ENCODE data around the gene HADH.
A peak's percentile ranks its signal among the peaks of the same experiment; 100 is the strongest.

The HADH gene

DNA sequence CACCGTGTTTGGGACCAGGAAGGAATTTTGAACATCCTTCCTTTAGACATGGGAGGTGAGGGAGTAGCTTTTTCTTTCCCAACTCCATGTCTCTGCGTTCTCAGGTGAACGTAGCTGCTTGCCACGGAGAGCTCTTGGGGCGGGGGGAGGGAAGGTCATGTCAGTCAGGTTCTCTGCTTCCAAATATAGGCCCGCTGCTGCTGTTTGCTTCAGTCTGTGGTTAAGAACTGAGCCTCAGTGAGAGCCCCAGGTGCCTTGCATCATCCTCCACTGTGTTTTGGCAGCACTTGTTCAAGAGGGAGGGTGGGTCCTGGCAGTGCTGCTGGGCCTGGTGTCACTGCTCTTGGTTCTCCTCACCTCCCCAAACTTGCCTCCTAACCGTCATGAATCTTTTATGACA, 46.5 kb downstream of the HADH start:
- TF ChIP-seq CTCF (IDR thresholded peaks at IDR 0.05; ENCODE audit: borderline replicate concordance, control extremely low read depth, extremely low read depth, insufficient read depth, missing control alignments): no peak
- DNase-seq (ENCODE audit: low spot score): peak; percentile 73
- in situ Hi-C loops (cut with MboI; ENCODE audit: low sequenced_read_pairs, unreplicated experiment): no loop called here

DNA sequence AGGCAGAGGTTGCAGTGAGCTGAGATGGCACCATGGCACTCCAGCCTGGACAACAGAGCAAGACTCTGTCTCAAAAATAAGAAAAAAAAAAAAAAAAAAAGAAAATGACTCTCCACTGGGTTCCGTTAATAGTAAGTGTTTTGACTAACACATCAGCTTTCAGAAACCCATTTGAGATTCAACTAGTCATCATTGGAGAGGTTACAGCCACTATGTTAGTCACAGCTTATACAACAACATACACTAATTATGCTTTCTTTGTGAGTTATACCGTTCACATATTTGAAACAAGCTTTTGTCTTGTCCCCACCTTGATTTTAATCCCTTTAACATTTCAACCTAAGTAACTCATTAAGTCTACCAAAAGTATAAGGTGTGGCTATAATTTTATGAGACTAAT, 48.2 kb downstream of the HADH start:
- TF ChIP-seq CTCF (IDR thresholded peaks at IDR 0.05; ENCODE audit: borderline replicate concordance, control extremely low read depth, extremely low read depth, insufficient read depth, missing control alignments): no peak
- in situ Hi-C loops (cut with MboI; ENCODE audit: low sequenced_read_pairs, unreplicated experiment): no loop called here
- no peak for DNase-seq (ENCODE audit: low spot score)

- no peak for DNase-seq (ENCODE audit: low spot score)
- in situ Hi-C loops (cut with MboI; ENCODE audit: low sequenced_read_pairs, unreplicated experiment): no loop called here
- TF ChIP-seq CTCF (IDR thresholded peaks at IDR 0.05; ENCODE audit: borderline replicate concordance, control extremely low read depth, extremely low read depth, insufficient read depth, missing control alignments): peak; percentile 35
Measured at GRCh38 chr4:108042927-108043326, 53.2 kb downstream of the HADH start.

- TF ChIP-seq CTCF (IDR thresholded peaks at IDR 0.05; ENCODE audit: borderline replicate concordance, control extremely low read depth, extremely low read depth, insufficient read depth, missing control alignments): no peak
- in situ Hi-C loops (cut with MboI; ENCODE audit: low sequenced_read_pairs, unreplicated experiment): no loop called here
- DNase-seq (ENCODE audit: low spot score): no peak
Measured at GRCh38 chr4:108043526-108043925, 53.8 kb downstream of the HADH start.

DNA sequence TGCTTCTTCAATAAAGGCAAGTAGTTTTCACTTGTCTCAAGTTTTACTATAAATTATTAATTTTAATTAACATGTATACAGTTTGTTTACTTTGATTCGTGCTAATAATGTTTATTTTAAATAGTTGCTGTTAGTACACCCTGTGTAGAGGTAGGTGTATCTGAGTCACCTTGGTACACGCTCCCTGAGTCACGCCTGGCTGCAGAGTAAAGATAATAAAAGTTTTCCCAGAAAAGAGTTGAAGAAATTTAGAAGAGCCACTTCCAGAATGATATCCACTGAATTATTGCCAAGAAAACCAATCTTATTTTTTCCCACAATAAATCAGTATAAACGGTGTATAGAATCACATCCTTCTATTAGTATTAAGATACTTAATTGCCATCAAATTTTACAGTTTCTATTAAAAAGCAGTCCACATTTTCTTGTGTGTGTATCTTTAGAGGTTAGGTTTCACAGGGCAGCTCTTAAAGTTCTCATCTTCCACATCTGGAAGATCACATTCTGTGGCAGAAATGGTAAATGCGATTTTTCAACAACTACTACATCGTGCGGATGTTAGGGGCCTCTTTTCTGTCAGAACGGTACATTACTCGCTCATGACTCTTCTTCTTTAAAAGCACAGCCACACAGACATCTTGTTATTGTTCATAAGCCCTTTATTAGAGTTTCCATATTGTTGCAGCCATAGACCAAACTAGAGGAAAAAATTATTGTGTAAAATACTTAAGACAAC, 55.4 kb downstream of the HADH start:
- in situ Hi-C loops (cut with MboI; ENCODE audit: low sequenced_read_pairs, unreplicated experiment): no loop called here
- TF ChIP-seq CTCF (IDR thresholded peaks at IDR 0.05; ENCODE audit: borderline replicate concordance, control extremely low read depth, extremely low read depth, insufficient read depth, missing control alignments): no peak

GRCh38 chr4:108045687-108046024, 56.0 kb downstream of the HADH start:
- TF ChIP-seq CTCF (IDR thresholded peaks at IDR 0.05; ENCODE audit: borderline replicate concordance, control extremely low read depth, extremely low read depth, insufficient read depth, missing control alignments): no peak
- in situ Hi-C loops (cut with MboI; ENCODE audit: low sequenced_read_pairs, unreplicated experiment): no loop called here
- no peak for DNase-seq (ENCODE audit: low spot score)

More for the DNA sequence above, 55.4 kb downstream of the HADH start:
- DNase-seq (ENCODE audit: low spot score): no peak
